HG03025 (cell line): ENCODE results near the gene TTLL8.
"Not testable (repeated sequence)": the region's sequence is repeated elsewhere in the genome, so short reads cannot be mapped to it uniquely, and the experiment has no call there.

Experiments
- ATAC-seq: cut with Tn5 transposase; IDR thresholded peaks from one replicate; pipeline ENCODE4 v1.9.1; 2021; ENCODE audit warnings: mild to moderate bottlenecking, moderate library complexity; ENCODE audit not compliant: unreplicated experiment, low FRiP score

Gene TTLL8

GRCh38 chr22:49993649-49994360 lies 64.3 kb downstream of the TTLL8 start:
- no peak for ATAC-seq

- ATAC-seq = no peak
Measured at GRCh38 chr22:49992921-49993648, 65.0 kb downstream of the TTLL8 start.

GRCh38 chr22:49991907-49992533 lies 66.1 kb downstream of the TTLL8 start:
- ATAC-seq = no peak

GRCh38 chr22:49991167-49991566 lies 66.9 kb downstream of the TTLL8 start:
- ATAC-seq = no peak

GRCh38 chr22:49989826-49990225 lies 68.3 kb downstream of the TTLL8 start:
- not testable (repeated sequence) for ATAC-seq

GRCh38 chr22:49986325-49986724 lies 71.8 kb downstream of the TTLL8 start:
- ATAC-seq = no peak

GRCh38 chr22:49983148-49984042 lies 74.7 kb downstream of the TTLL8 start:
- ATAC-seq = no peak

- ATAC-seq = not testable (repeated sequence)
Measured at GRCh38 chr22:49981799-49982198, 76.3 kb downstream of the TTLL8 start.

GRCh38 chr22:49979587-49980264 lies 78.4 kb downstream of the TTLL8 start:
- ATAC-seq = no peak

GRCh38 chr22:49977578-49977977 lies 80.5 kb downstream of the TTLL8 start:
- no peak for ATAC-seq

GRCh38 chr22:49976439-49977175 lies 81.5 kb downstream of the TTLL8 start:
- no peak for ATAC-seq

- no peak for ATAC-seq
Measured at GRCh38 chr22:49975543-49976389, 82.3 kb downstream of the TTLL8 start.

GRCh38 chr22:49973018-49973961 lies 84.8 kb downstream of the TTLL8 start:
- ATAC-seq = no peak

- ATAC-seq = no peak
Measured at GRCh38 chr22:49972163-49973017, 85.7 kb downstream of the TTLL8 start.

GRCh38 chr22:49971232-49972162 lies 86.6 kb downstream of the TTLL8 start:
- no peak for ATAC-seq
